ENCODE measurements around the gene ESYT3. TPM values are rescaled to one million over a fixed set of nuclear protein-coding genes. Genes with fewer than 3 reads are reported as not detected.

Gene ESYT3
- total and polyA plus RNA-seq, 8 donors = 0.95 to 2.8 (median 1.4) TPM

GRCh38 chr3:138441256-138441655 lies 6.8 kb downstream of the ESYT3 start:
- H3K9me3 ChIP-seq = no peaks in the 10 kb centered on the region
- TF ChIP-seq CTCF (IDR thresholded peaks at IDR 0.05) = no peak
- H3K36me3 ChIP-seq = no peaks in the 10 kb centered on the region
- intact Hi-C loops (cut with DNase I) = no loop called here
- no peak overlapping the region for H3K27ac ChIP-seq
- DNase-seq = no peak
- H3K4me1 ChIP-seq = no peaks in the 10 kb centered on the region
- FAIRE-seq = no peak
- H3K27me3 ChIP-seq = no peaks in the 10 kb centered on the region
- no peak for ATAC-seq
- 99 to 100% methylated on average over 2 of the region's 2 CpGs for WGBS, 2 donors
- H3K4me3 ChIP-seq = no peak overlapping the region

- Histone ChIP-seq H3K4me3 (no peak overlapping the region), H3K4me1 (no peaks in the 10 kb centered on the region), H3K27ac (no peak overlapping the region), H3K9me3 (no peaks in the 10 kb centered on the region), H3K27me3 (no peaks in the 10 kb centered on the region), H3K36me3 (no peaks in the 10 kb centered on the region)
- ATAC-seq (no peak), FAIRE-seq (no peak), DNase-seq (no peak)
- no peak for TF ChIP-seq CTCF (IDR thresholded peaks at IDR 0.05)
- intact Hi-C loops (cut with DNase I) = no loop called here
- 71 to 89% methylated on average over 2 of the region's 2 CpGs for WGBS, 2 donors
Observed at GRCh38 chr3:138441742-138442141, 7.3 kb downstream of the ESYT3 start.

DNA sequence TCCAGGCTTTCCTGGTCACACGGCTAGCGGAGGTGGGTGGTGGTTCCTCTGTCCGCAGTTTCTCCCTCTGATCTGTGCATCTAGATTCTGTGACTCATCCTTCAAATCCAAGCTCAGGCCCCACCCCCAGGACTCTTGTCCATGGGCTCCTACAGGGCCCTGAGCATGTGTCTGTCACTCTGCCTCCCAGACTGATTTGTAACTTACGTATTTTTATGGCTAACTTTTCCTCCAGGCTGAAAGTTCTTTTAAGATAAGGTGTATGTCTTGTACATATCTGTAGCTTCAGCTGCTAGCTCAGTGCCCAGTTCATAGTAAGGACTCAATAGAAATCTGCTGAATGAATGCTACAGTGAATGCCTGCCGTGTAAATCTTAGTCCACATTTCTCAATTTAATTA lies 8.0 kb downstream of the ESYT3 start:
- H3K4me1 ChIP-seq = no peaks in the 10 kb centered on the region
- no peak overlapping the region for H3K4me3 ChIP-seq
- TF ChIP-seq CTCF (IDR thresholded peaks at IDR 0.05) = no peak
- 86 to 87% methylated on average over 5 of the region's 5 CpGs for WGBS, 2 donors
- no peaks in the 10 kb centered on the region for H3K27me3 ChIP-seq
- DNase-seq = no peak
- FAIRE-seq = no peak
- no peaks in the 10 kb centered on the region for H3K36me3 ChIP-seq
- H3K9me3 ChIP-seq = no peaks in the 10 kb centered on the region
- intact Hi-C loops (cut with DNase I) = no loop called here
- no peak overlapping the region for H3K27ac ChIP-seq
- no peak for ATAC-seq

DNA sequence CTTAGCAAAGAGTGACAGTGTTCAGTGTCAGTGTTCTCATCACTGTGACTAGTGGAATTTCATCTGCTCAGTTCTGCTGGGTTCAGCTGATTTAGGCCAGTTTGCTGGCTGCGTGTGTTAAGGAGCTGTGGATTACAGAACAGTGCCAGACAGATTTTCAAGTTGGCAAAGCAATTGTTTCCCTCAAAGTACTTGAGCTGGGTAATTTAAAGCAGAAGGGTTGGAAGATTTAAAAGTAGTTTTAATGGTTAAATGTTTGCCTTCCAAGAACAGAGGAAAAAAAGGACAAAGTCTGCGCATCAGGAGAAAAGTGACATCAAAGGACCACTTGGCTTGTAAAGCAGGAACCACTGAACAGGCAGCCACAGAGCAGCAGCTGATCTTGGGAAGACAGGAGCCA lies 8.7 kb downstream of the ESYT3 start:
- WGBS, 2 donors = 88 to 89% methylated on average over 2 of the region's 2 CpGs
- Histone ChIP-seq H3K36me3 (no peaks in the 10 kb centered on the region), H3K27ac (no peak overlapping the region), H3K9me3 (no peaks in the 10 kb centered on the region), H3K27me3 (no peaks in the 10 kb centered on the region), H3K4me1 (no peaks in the 10 kb centered on the region), H3K4me3 (no peak overlapping the region)
- DNase-seq (no peak), FAIRE-seq (no peak), ATAC-seq (no peak)
- no peak for TF ChIP-seq CTCF (IDR thresholded peaks at IDR 0.05)
- intact Hi-C loops (cut with DNase I) = no loop called here

GRCh38 chr3:138443521-138444503 lies 9.4 kb downstream of the ESYT3 start:
- no peaks in the 10 kb centered on the region for H3K36me3 ChIP-seq
- intact Hi-C loops (cut with DNase I) = no loop called here
- H3K4me1 ChIP-seq = no peaks in the 10 kb centered on the region
- FAIRE-seq = no peak
- H3K4me3 ChIP-seq = no peak overlapping the region
- WGBS, 2 donors = 90 to 92% methylated on average over 14 of the region's 14 CpGs
- no peaks in the 10 kb centered on the region for H3K9me3 ChIP-seq
- ATAC-seq = no peak
- TF ChIP-seq CTCF (IDR thresholded peaks at IDR 0.05) = no peak
- H3K27me3 ChIP-seq = no peaks in the 10 kb centered on the region
- no peak for DNase-seq
- H3K27ac ChIP-seq = no peak overlapping the region

Data from pancreas (tissue), 10 donors.